ENCODE measurements around the gene SSC4D.

The SSC4D gene

DNA sequence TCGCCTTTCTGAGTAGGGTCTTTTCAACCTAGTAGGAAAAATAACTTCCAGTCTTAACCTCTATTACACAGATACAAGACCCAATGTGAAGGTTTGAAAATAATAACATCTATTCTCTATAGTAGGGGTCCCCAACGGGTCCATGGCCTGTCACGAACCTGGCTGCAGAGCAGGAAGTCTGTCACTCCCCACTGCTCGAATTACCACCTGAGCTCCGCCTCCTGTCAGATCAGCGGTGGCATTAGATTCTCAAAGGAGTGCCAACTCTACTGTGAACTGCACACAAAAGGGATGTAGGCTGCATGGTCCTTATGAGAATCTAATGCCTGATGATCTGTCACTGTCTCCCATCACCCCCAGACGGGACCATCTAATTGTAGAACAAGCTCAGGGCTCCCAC lies 58.1 kb downstream of the SSC4D start:
- DNase-seq, result no peak

DNA sequence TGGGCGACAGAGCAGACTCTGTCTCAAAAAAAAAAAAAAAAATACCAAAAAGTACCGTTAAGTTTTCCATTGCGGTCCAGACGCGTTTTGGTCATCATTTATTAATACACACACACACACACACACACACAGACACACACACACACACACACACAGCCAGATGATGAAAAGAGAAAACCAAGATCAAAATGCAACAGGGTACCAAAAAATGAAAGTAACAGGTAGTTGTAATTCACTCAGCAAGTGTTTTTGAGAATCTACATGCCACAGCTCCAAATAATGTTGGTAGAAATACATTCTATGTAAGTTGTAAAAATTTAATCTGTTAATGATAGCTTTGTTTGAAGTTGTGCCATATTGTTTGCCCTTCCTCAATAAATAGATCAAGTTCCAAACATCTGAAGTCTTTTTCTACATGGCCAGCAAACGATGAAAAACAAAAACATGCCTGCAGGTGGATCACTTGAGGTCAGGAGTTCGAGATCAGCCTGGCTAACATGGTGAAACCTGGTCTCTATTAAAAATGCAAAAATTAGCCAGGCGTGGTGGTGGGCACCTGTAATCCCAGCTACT lies 60.1 kb downstream of the SSC4D start:
- no peak for DNase-seq

DNA sequence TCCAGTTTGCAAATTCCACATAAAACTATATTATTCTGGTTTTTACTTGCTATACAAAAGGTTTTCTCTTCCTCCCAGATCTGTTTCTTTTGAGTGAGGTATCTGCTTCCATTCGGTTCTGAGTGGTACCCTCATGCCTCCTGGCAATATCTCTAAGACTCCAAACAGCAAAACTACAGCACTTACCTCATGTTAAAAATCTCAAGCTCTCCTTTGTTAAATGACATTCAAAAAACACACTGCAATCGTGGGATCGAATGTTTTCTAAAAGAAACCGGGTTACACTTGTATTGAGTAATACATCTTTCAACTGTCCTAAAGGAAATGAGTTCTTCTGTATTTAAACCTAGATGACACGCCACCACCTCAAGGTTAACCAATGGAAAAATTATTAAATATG lies 61.8 kb downstream of the SSC4D start:
- no peak for DNase-seq

DNA sequence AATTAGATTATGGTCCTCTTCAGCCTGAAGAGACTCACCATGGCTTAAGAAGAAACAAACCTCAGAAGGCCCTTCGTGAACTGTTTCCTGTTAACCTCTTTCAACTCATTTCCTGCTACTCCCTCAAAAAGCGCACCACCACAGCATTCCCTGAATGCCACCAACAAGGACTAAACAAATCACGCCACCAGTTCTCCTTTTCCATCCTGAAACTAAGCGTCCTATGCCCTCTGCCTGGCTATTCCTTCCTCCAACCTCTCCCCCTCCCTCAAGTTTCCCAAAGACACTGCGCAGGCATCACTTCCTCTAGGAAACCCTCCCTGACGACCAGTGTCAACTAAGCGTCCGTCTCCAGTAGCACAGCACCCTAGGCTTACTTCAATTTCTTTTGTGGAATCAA lies 62.7 kb downstream of the SSC4D start:
- no peak for DNase-seq

DNA sequence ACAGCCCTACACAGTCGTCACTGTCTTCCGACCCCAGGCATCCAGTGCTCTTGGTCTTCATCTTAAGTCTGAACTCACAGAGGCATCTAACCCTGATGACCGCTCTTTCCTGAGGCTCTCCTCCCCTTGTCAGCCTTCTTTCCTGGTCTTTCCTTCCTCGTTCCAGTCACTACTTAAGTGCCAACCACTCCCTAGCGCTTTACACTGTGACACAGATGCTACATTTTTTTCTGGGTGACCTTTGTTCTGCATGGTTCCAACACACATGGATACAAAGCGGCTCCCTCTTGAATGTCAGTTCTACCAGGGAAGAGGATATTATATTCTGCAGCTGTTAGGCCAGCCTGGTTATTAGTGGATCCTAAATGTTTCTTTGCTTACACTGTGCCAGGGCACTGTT lies 63.4 kb downstream of the SSC4D start:
- no peak for DNase-seq

DNA sequence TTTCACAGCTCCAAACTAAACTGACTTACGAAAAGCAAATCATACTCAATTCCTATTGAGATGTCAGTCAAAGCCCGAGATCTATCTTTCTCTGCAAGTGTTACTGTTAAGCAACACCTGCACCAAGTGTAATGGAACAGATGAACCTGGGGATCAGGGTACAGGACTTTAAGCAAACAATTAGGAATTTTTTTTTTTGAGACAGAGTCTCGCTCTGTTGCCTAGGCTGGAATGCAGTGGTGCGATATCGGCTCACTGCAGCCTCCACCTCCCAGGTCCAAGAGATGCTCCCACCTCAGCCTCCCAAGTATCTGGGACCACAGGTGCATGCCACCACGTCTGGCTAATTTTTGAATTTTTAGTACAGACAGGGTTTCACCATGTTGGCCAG lies 65.6 kb downstream of the SSC4D start:
- no peak for DNase-seq

DNA sequence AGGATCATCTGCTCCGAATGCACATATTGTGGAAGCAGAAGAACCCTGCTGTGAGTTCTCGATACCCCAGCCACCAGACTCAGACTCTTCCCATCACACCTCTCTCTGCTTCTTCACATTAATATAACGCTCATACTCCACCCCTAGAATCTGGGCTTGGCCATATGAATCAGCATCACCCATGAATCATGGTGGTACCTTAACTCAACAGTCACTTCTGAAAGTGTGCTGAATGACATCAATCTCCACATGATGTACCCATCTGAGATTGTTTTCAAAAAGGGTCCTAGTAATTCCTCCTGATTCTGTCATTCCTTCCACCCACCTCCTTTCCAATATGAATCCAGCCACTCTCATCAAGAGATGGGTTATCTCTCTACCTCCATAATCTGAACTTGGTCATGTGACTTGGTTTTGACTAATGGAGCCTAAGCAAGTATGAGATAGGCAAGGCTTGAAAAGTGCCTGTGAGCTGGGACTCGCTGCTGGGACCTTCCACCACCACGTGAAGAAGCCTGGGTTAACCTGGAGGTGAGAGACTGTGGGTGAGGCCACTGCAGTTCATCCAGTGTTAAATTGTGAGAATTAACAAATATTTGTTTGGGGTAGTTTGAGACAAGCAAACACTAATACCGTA lies 66.1 kb downstream of the SSC4D start:
- no peak for DNase-seq

DNA sequence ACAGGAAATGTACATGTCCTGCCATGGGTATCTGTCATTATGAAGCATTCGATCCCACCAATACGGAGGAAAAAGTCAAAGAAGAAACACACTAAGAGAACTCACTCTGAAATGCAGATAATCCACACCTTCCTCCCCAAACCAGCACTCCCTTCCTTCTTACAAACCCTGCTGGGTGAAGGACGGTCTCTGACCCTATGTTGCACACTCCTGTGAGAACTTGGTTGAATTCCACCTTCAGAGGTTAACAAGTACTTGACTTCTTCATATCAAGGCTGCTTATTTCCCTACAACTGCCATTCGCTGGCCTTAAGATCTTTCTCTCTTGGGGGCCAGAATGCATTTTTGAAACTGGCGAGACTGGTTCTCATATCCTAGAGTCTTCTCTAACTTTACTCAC lies 67.3 kb downstream of the SSC4D start:
- no peak for DNase-seq

DNA sequence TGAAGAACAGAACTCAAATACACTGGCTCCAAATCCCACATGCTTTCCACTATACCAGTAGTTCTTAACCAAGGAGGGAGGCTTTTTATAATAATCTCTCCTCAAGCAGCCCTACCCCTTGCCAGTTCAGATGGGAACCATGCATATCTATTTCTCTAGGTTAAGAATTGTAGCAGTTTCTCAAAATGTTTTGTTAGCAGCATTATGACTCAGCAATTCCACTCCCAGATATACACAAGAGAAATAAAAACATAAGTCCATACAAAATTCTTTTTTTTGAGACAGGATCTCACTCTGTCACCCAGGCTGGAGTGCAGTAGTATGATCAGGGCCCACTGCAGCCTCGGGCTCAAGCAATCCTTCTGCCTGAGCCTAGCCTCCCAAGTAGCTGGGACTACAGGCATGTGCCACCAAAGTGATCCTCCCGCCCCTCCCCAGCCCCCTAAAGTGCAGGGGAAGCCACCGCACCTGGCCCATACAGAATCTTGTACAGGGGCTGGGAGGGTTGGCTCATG lies 68.8 kb downstream of the SSC4D start:
- no peak for DNase-seq

Measured in KG1 (cell line).